Measurements from ENCODE around the gene UBP1.
"Not testable (repeated sequence)": the region's sequence is repeated elsewhere in the genome, so short reads cannot be mapped to it uniquely, and the experiment has no call there.

Gene UBP1

GRCh38 chr3:33440328-33441224 lies at the start of gene UBP1:
UBP1 (minus strand) TSS chr3:33440405; CDS start chr3:33439848, 557 bp downstream.
- DNase-seq: peak; percentile 93

- DNase-seq: no peak
Measured at GRCh38 chr3:33488683-33489082, 48.5 kb upstream of the UBP1 start.

GRCh38 chr3:33488246-33488645 lies 48.0 kb upstream of the UBP1 start:
- no peak for DNase-seq

GRCh38 chr3:33482111-33482521 lies 41.9 kb upstream of the UBP1 start:
- no peak for DNase-seq

GRCh38 chr3:33474896-33475295 lies 34.7 kb upstream of the UBP1 start:
- no peak for DNase-seq

GRCh38 chr3:33473813-33474212 lies 33.6 kb upstream of the UBP1 start:
- no peak for DNase-seq

GRCh38 chr3:33467786-33468185 lies 27.6 kb upstream of the UBP1 start:
- no peak for DNase-seq

GRCh38 chr3:33461097-33461496 lies 20.9 kb upstream of the UBP1 start:
- DNase-seq: no peak

GRCh38 chr3:33459577-33459976 lies 19.4 kb upstream of the UBP1 start:
- DNase-seq: not testable (repeated sequence)

- no peak for DNase-seq
Measured at GRCh38 chr3:33458446-33458845, 18.2 kb upstream of the UBP1 start.

GRCh38 chr3:33456756-33457155 lies 16.6 kb upstream of the UBP1 start:
- no peak for DNase-seq

GRCh38 chr3:33453331-33453761 lies 13.1 kb upstream of the UBP1 start:
- no peak for DNase-seq

- not testable (repeated sequence) for DNase-seq
Measured at GRCh38 chr3:33451994-33452393, 11.8 kb upstream of the UBP1 start.

GRCh38 chr3:33447958-33448357 lies 7.8 kb upstream of the UBP1 start:
- no peak for DNase-seq

- not testable (repeated sequence) for DNase-seq
Measured at GRCh38 chr3:33447256-33447625, 7.0 kb upstream of the UBP1 start.

- no peak for DNase-seq
Measured at GRCh38 chr3:33442190-33442589, 2.0 kb upstream of the UBP1 start.

- DNase-seq: no peak
Measured at GRCh38 chr3:33441225-33441976, 1.2 kb upstream of the UBP1 start.

- DNase-seq: no peak
Measured at GRCh38 chr3:33439546-33440327, 468 bp downstream of the UBP1 start.

- DNase-seq: no peak
Measured at GRCh38 chr3:33438881-33439545, 1.2 kb downstream of the UBP1 start.

- DNase-seq: no peak
Measured at GRCh38 chr3:33438284-33438668, 1.9 kb downstream of the UBP1 start.

GRCh38 chr3:33437556-33438283 lies 2.5 kb downstream of the UBP1 start:
- DNase-seq: no peak

GRCh38 chr3:33433843-33434242 lies 6.4 kb downstream of the UBP1 start:
- no peak for DNase-seq

All from NCI-H1694 treated with DMSO at 0.1 percent for 48 hours (cell line).